IgD-negative memory B cell (primary cell): ENCODE results near the gene LRRC74A. TPM values are rescaled to one million over a fixed set of nuclear protein-coding genes. Genes with fewer than 3 reads are reported as not detected.
"Not testable (repeated sequence)": the region's sequence is repeated elsewhere in the genome, so short reads cannot be mapped to it uniquely, and the experiment has no call there.

Source experiments
- H3K27ac Mint-ChIP-seq, 3 donors: one replicate each; pipeline ENCODE4 v1.8.0; 2020 to 2022; ENCODE audit warnings: mild to moderate bottlenecking in 3 of 3, mixed read lengths in 3 of 3, moderate library complexity in 1 of 3
- H3K27me3 Mint-ChIP-seq: one replicate; pipeline ENCODE4 v1.8.0; 2021; ENCODE audit warnings: mixed read lengths
- H3K36me3 Mint-ChIP-seq: one replicate; pipeline ENCODE4 v1.8.0; 2020; ENCODE audit warnings: mild to moderate bottlenecking, mixed read lengths
- H3K4me1 Mint-ChIP-seq, 3 donors: one replicate each; pipeline ENCODE4 v1.8.0; 2020 to 2022; ENCODE audit warnings: mixed read lengths in 3 of 3, mild to moderate bottlenecking in 1 of 3
- H3K4me3 Mint-ChIP-seq, 4 donors: one replicate each; pipeline ENCODE4 v1.8.0; 2020 to 2022; ENCODE audit warnings: mild to moderate bottlenecking in 4 of 4, mixed read lengths in 4 of 4, moderate library complexity in 3 of 4
- H3K9me3 Mint-ChIP-seq, 3 donors: one replicate each; pipeline ENCODE4 v1.8.0; 2020 to 2021; ENCODE audit warnings: mixed read lengths in 3 of 3, mild to moderate bottlenecking in 1 of 3
- polyA plus RNA-seq: library from polyadenylated mRNA; unstranded; fragments of 300-500 nt; fragmentation: Illumina TruSeq; gene quantifications from one replicate; pipeline ENCODE4 v1.2.3, GENCODE V29; 2021

The LRRC74A gene
- polyA plus RNA-seq, 1 donor from 2014 or later: not detected

GRCh38 chr14:76880449-76880848 lies 54.2 kb downstream of the LRRC74A start:
- peaks cover 1 to 9% (median 5%) of the 10 kb centered on the region in 3 donors for H3K4me1 Mint-ChIP-seq
- no peaks in the 10 kb centered on the region for H3K9me3 Mint-ChIP-seq
- no peaks in the 10 kb centered on the region for H3K36me3 Mint-ChIP-seq
- H3K4me3 Mint-ChIP-seq: no peak overlapping the region
- no peaks in the 10 kb centered on the region for H3K27me3 Mint-ChIP-seq
- H3K27ac Mint-ChIP-seq: no peak overlapping the region

DNA sequence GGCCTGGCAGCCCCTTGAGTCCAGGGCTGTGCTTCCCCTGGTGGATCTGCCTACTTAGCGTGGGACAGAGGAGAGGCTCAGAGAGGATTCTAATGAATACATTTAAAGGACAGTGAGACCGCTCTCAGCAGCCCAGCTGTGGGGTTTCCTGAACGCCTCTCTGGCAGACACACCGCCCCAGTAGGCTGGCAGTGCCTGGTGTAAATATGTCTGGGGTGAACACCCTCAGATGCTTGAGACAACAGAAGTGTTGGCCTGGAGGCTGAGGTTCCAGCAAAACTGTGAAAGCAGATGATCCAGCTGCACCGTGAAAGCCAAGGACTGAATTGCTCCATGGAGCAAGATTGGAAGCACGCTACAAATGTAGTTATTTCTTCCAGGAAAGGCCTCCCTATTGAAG lies 55.1 kb downstream of the LRRC74A start:
- Mint-ChIP-seq H3K4me3 (no peak overlapping the region), H3K27me3 (no peaks in the 10 kb centered on the region), H3K36me3 (no peaks in the 10 kb centered on the region), H3K9me3 (no peaks in the 10 kb centered on the region), H3K4me1 (peaks cover 1 to 9% (median 5%) of the 10 kb centered on the region in 3 donors), H3K27ac (no peak overlapping the region)

DNA sequence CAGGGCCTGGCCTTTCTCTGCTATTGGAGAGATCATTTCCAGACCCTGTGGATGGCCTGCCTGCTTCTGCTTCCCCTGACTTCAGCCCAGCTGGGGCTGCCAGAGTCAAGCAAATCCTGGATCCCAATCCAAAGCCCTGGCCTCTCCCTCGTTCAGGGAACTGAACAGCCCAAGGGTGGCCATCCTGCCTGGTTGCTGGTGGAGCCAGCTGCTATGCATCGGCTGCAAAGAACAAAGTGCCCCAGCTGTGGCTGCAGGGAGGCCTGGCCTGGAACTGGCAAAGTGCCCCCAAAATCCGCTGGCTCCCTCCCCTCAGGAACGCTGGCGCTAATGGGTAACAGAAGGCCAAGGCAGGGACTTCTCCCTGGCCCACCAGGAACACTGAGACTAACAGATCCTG lies 56.4 kb downstream of the LRRC74A start:
- no peaks in the 10 kb centered on the region for H3K9me3 Mint-ChIP-seq
- peaks cover 4% of the 10 kb centered on the region for H3K27me3 Mint-ChIP-seq
- H3K36me3 Mint-ChIP-seq: no peaks in the 10 kb centered on the region
- no peak overlapping the region for H3K27ac Mint-ChIP-seq
- H3K4me3 Mint-ChIP-seq: no peak overlapping the region
- peaks cover 1 to 9% (median 5%) of the 10 kb centered on the region in 3 donors for H3K4me1 Mint-ChIP-seq

DNA sequence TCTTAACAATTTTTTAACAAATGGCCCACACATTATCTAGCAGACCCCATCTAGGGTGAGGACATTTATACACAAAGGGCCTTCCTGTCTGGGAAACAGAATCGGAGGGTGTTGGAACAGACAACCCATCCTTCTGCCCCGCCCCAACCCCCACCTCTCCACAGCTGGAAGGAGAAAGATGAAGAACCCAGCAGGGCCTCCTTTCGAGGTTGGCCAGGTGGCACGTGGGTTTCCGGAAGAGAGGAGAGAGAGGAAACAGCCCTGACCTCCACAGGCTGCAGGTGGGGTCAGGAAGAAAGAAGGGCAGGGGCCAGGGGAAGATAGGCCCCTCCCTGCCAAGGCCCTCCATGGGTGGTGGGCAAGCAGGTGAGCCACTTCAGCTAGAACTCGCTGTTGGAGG lies 57.2 kb downstream of the LRRC74A start:
- H3K27ac Mint-ChIP-seq: no peak overlapping the region
- H3K9me3 Mint-ChIP-seq: no peaks in the 10 kb centered on the region
- H3K27me3 Mint-ChIP-seq: peaks cover 4% of the 10 kb centered on the region
- H3K4me1 Mint-ChIP-seq: peaks cover 1 to 9% (median 5%) of the 10 kb centered on the region in 3 donors
- H3K36me3 Mint-ChIP-seq: peaks cover 2% of the 10 kb centered on the region
- peak overlapping the region in 1 of 4 donors; percentile 73 for H3K4me3 Mint-ChIP-seq

DNA sequence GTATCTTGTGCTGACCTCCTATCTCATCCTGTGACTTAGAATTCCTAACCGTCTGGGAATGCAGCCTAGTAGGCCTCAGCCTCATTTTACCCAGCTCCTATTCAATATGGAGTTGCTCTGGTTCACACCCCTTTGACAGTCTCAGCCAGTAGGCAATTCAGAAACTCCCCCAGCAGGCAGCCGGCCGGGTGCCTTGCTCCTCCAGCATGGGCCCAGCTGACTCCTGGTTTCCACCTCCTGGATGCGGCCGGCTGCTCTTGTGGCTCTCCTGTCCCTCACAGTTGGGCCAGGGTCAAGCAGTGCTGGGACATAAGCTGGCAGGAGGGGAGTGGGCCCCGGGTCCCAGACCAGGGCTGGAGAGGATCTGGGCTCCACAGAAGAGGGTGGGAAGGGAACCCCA lies 58.2 kb downstream of the LRRC74A start:
- H3K36me3 Mint-ChIP-seq: peaks cover 2% of the 10 kb centered on the region
- H3K27ac Mint-ChIP-seq: no peak overlapping the region
- no peak overlapping the region for H3K4me3 Mint-ChIP-seq
- H3K27me3 Mint-ChIP-seq: peaks cover 4% of the 10 kb centered on the region
- peaks cover 1 to 9% (median 5%) of the 10 kb centered on the region in 3 donors for H3K4me1 Mint-ChIP-seq
- no peaks in the 10 kb centered on the region for H3K9me3 Mint-ChIP-seq

DNA sequence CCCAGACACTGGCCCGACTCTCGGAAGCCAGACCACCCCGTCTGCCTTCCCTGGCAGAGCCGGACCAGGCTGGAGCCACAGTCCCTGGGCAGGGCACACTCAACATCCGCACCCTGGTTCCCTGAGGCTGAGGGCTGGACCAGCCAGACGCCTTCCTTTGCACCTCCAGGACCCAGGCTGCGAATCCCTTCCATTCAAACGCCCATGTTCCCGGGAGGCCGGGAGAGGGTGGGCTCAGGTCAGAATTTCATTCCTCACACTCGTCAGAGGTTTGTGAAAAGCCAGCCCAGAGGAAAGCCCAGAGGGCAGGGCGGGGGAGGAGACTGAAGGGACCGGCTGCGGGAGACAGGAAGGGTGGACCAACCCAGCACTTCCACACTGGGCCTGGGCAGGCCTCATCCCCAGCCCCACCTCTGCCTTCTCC lies 58.7 kb downstream of the LRRC74A start:
- no peaks in the 10 kb centered on the region for H3K9me3 Mint-ChIP-seq
- H3K36me3 Mint-ChIP-seq: peaks cover 2% of the 10 kb centered on the region
- H3K4me1 Mint-ChIP-seq: peaks cover 1 to 9% (median 5%) of the 10 kb centered on the region in 3 donors
- no peak overlapping the region for H3K27ac Mint-ChIP-seq
- H3K4me3 Mint-ChIP-seq: no peak overlapping the region
- H3K27me3 Mint-ChIP-seq: peaks cover 4% of the 10 kb centered on the region

- H3K4me1 Mint-ChIP-seq: peaks cover 1 to 9% (median 5%) of the 10 kb centered on the region in 3 donors
- peaks cover 2% of the 10 kb centered on the region for H3K36me3 Mint-ChIP-seq
- no peak overlapping the region for H3K27ac Mint-ChIP-seq
- peaks cover 0 to 1% (median 0%) of the 10 kb centered on the region in 3 donors for H3K9me3 Mint-ChIP-seq
- peaks cover 4% of the 10 kb centered on the region for H3K27me3 Mint-ChIP-seq
- H3K4me3 Mint-ChIP-seq: no peak overlapping the region
Observed at GRCh38 chr14:76887191-76887590, 61.0 kb downstream of the LRRC74A start.

- Mint-ChIP-seq H3K27me3 (peaks cover 4% of the 10 kb centered on the region), H3K36me3 (peaks cover 2% of the 10 kb centered on the region), H3K9me3 (peaks cover 2 to 4% (median 4%) of the 10 kb centered on the region in 3 donors), H3K27ac (no peak overlapping the region), H3K4me1 (no peaks in the 10 kb centered on the region), H3K4me3 (no peak overlapping the region)
Observed at GRCh38 chr14:76891391-76891790, 65.2 kb downstream of the LRRC74A start.

DNA sequence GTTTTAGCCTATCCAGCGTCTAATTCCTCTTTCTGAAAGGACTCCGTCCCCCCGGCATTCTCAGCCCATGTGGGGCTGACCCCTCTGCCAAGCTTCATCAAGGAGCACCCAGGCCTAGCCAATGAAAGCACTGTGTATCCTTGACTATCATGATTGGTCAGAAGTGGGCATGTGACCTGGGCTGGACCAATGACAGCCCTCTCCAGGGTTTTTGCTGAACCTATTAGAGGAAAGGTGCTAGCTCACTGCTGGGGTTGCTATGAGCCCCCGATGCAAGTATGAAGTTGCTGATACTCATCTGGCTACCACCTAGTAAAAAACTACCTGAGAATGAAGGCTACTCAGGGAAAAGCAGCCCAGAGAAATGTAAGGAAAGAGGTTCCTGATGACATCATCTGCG lies 68.1 kb downstream of the LRRC74A start:
- Mint-ChIP-seq H3K4me1 (no peaks in the 10 kb centered on the region), H3K27me3 (no peaks in the 10 kb centered on the region), H3K4me3 (no peak overlapping the region), H3K27ac (no peak overlapping the region), H3K36me3 (no peaks in the 10 kb centered on the region), H3K9me3 (peaks cover 2 to 4% (median 4%) of the 10 kb centered on the region in 3 donors)

GRCh38 chr14:76898006-76898405 lies 71.8 kb downstream of the LRRC74A start:
- H3K36me3 Mint-ChIP-seq, H3K9me3 Mint-ChIP-seq, H3K27me3 Mint-ChIP-seq, H3K27ac Mint-ChIP-seq, H3K4me1 Mint-ChIP-seq, H3K4me3 Mint-ChIP-seq: not testable (repeated sequence)

GRCh38 chr14:76900682-76901081 lies 74.5 kb downstream of the LRRC74A start:
- no peak overlapping the region for H3K27ac Mint-ChIP-seq
- no peak overlapping the region for H3K4me3 Mint-ChIP-seq
- H3K36me3 Mint-ChIP-seq: no peaks in the 10 kb centered on the region
- peaks cover 15 to 19% (median 16%) of the 10 kb centered on the region in 3 donors for H3K4me1 Mint-ChIP-seq
- H3K27me3 Mint-ChIP-seq: peaks cover 2% of the 10 kb centered on the region
- no peaks in the 10 kb centered on the region for H3K9me3 Mint-ChIP-seq

GRCh38 chr14:76901171-76902055 lies 75.2 kb downstream of the LRRC74A start:
- Mint-ChIP-seq H3K4me1 (peaks cover 15 to 19% (median 18%) of the 10 kb centered on the region in 3 donors), H3K36me3 (no peaks in the 10 kb centered on the region), H3K4me3 (no peak overlapping the region), H3K27me3 (peaks cover 2% of the 10 kb centered on the region), H3K27ac (peak overlapping the region in 1 of 3 donors; percentile 46), H3K9me3 (no peaks in the 10 kb centered on the region)

- H3K4me1 Mint-ChIP-seq: peaks cover 15 to 19% (median 18%) of the 10 kb centered on the region in 3 donors
- no peak overlapping the region for H3K27ac Mint-ChIP-seq
- no peaks in the 10 kb centered on the region for H3K9me3 Mint-ChIP-seq
- peaks cover 2% of the 10 kb centered on the region for H3K27me3 Mint-ChIP-seq
- no peaks in the 10 kb centered on the region for H3K36me3 Mint-ChIP-seq
- no peak overlapping the region for H3K4me3 Mint-ChIP-seq
Observed at GRCh38 chr14:76902591-76902990, 76.4 kb downstream of the LRRC74A start.

- Mint-ChIP-seq H3K4me1 (peaks cover 21 to 26% (median 26%) of the 10 kb centered on the region in 3 donors), H3K4me3 (peak overlapping the region in 2 of 4 donors; percentile 41 to 88), H3K36me3 (no peaks in the 10 kb centered on the region), H3K9me3 (peaks cover 0 to 3% (median 2%) of the 10 kb centered on the region in 3 donors), H3K27ac (peak overlapping the region; percentile 57 to 94 (median 65)), H3K27me3 (peaks cover 2% of the 10 kb centered on the region)
Observed at GRCh38 chr14:76904100-76904739, 78.0 kb downstream of the LRRC74A start.
